Chondrocyte (in vitro differentiated cells): ENCODE results near the gene NRDE2. TPM values are rescaled to one million over a fixed set of nuclear protein-coding genes. Genes with fewer than 3 reads are reported as not detected.
"Not testable (repeated sequence)": the region's sequence is repeated elsewhere in the genome, so short reads cannot be mapped to it uniquely, and the experiment has no call there.

Source experiments
- DNase-seq: peaks from one replicate; pipeline ENCODE4 v3.0.0; 2021; ENCODE audit warnings: mixed read lengths, low spot score
- H3K27ac Mint-ChIP-seq: one replicate; pipeline ENCODE4 v1.8.0; 2021; ENCODE audit warnings: mild to moderate bottlenecking, moderate library complexity, mixed read lengths; ENCODE audit not compliant: unreplicated experiment
- H3K27me3 Mint-ChIP-seq: 2 replicates; pipeline ENCODE4 v1.8.0; 2021; ENCODE audit warnings: low read depth, mixed read lengths
- H3K36me3 Mint-ChIP-seq: 2 replicates; pipeline ENCODE4 v1.8.0; 2021; ENCODE audit warnings: low read depth, mixed read lengths
- H3K4me1 Mint-ChIP-seq: 2 replicates; pipeline ENCODE4 v1.8.0; 2021; ENCODE audit warnings: low read depth, mild to moderate bottlenecking, mixed read lengths
- H3K4me3 Mint-ChIP-seq: one replicate; pipeline ENCODE4 v1.8.0; 2021; ENCODE audit warnings: mild to moderate bottlenecking, moderate library complexity, mixed read lengths; ENCODE audit not compliant: unreplicated experiment
- H3K9me3 Mint-ChIP-seq: 2 replicates; pipeline ENCODE4 v1.8.0; 2021; ENCODE audit warnings: low read depth, mixed read lengths
- CTCF ChIP-seq: fragments of 200-600 bp; sonication (generic); IDR thresholded peaks from 2 replicates; pipeline ENCODE4 v1.5.0; 2021; ENCODE audit warnings: antibody characterized with exemption, mild to moderate bottlenecking, moderate library complexity
- total RNA-seq: library from RNA; stranded (reverse); gene quantifications from 3 replicates; pipeline ENCODE4 v1.2.1, GENCODE V29; 2021

NRDE2 gene
- total RNA-seq, 1 donor from 2014 or later: 16.1 TPM

- DNase-seq: no peak
- no peak overlapping the region for H3K27ac Mint-ChIP-seq
- no peak for TF ChIP-seq CTCF
- H3K36me3 Mint-ChIP-seq: no peaks in the 10 kb centered on the region
- no peaks in the 10 kb centered on the region for H3K4me1 Mint-ChIP-seq
- no peaks in the 10 kb centered on the region for H3K9me3 Mint-ChIP-seq
- no peak overlapping the region for H3K4me3 Mint-ChIP-seq
- peaks cover 32% of the 10 kb centered on the region for H3K27me3 Mint-ChIP-seq
Measured at GRCh38 chr14:90341784-90342183, 10.0 kb upstream of the NRDE2 start.

- not testable (repeated sequence) for H3K36me3 Mint-ChIP-seq, H3K4me3 Mint-ChIP-seq, H3K9me3 Mint-ChIP-seq, H3K4me1 Mint-ChIP-seq, DNase-seq, H3K27ac Mint-ChIP-seq
- peaks cover 37% of the 10 kb centered on the region for H3K27me3 Mint-ChIP-seq
Measured at GRCh38 chr14:90341232-90341631, 9.5 kb upstream of the NRDE2 start.

DNA sequence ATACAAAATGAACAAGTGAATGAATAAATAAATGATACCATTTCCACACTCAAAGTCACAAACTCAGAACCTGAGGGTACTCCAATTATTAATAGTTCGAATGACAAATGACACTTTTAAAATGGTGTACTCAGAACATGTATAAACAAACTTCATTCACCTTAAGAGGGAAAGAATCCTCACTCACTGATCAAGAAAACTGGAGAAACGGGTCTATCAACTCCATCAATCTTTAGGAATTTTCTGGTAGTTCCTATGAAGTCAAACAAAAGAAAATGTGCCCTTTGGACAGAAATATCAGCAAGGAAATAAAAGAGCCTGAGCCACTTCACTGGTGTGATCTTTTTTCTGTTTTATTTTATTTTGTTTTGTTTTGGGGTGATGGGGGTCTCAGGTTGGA is 5.2 kb upstream of the NRDE2 start:
- Mint-ChIP-seq H3K4me3 (no peak overlapping the region), H3K36me3 (no peaks in the 10 kb centered on the region), H3K9me3 (peaks cover 2% of the 10 kb centered on the region), H3K4me1 (peaks cover 2% of the 10 kb centered on the region), H3K27me3 (peaks cover 55% of the 10 kb centered on the region), H3K27ac (no peak overlapping the region)
- DNase-seq: no peak
- TF ChIP-seq CTCF: no peak

- Mint-ChIP-seq H3K4me3 (no peak overlapping the region), H3K36me3 (no peaks in the 10 kb centered on the region), H3K9me3 (peaks cover 2% of the 10 kb centered on the region), H3K4me1 (peaks cover 4% of the 10 kb centered on the region), H3K27ac (no peak overlapping the region), H3K27me3 (peaks cover 50% of the 10 kb centered on the region)
- DNase-seq: no peak
- TF ChIP-seq CTCF: no peak
Measured at GRCh38 chr14:90336401-90336800, 4.7 kb upstream of the NRDE2 start.

GRCh38 chr14:90332271-90332584 is 487 bp upstream of the NRDE2 start:
- DNase-seq: no peak
- H3K9me3 Mint-ChIP-seq: peaks cover 2% of the 10 kb centered on the region
- H3K4me1 Mint-ChIP-seq: peaks cover 15% of the 10 kb centered on the region
- H3K27ac Mint-ChIP-seq: peak overlapping the region; percentile 90
- peak overlapping the region; percentile 84 for H3K4me3 Mint-ChIP-seq
- TF ChIP-seq CTCF: no peak
- H3K36me3 Mint-ChIP-seq: no peaks in the 10 kb centered on the region
- peaks cover 30% of the 10 kb centered on the region for H3K27me3 Mint-ChIP-seq
